ENCODE data around the gene PTPRK. TPM values are rescaled to one million over a fixed set of nuclear protein-coding genes. Genes with fewer than 3 reads are reported as not detected.

Gene PTPRK
- total RNA-seq, 2 experiments from 2014 or later, result not detected

- POLR2A ChIA-PET, result no interaction called here
- Histone ChIP-seq H3K4me2 (ENCODE audit: low read length) (no peak overlapping the region), H3K4me3 (ENCODE audit: low read depth, low read length, poor library complexity, severe bottlenecking) (no peak overlapping the region), H3K4me1 (ENCODE audit: insufficient read depth, low read length, poor library complexity, severe bottlenecking) (no peaks in the 10 kb centered on the region), H4K20me1 (ENCODE audit: insufficient read depth, low read length) (no peaks in the 10 kb centered on the region), H3K9me2 (ENCODE audit: insufficient read depth, low read length) (no peaks in the 10 kb centered on the region), H2AFZ (ENCODE audit: low read length) (no peak overlapping the region), H3K27ac (ENCODE audit: low read depth, low read length, poor library complexity, severe bottlenecking) (no peak overlapping the region), H3K9me3 (ENCODE audit: low read length) (no peaks in the 10 kb centered on the region), H3K36me3 (ENCODE audit: insufficient read depth, low read length) (no peaks in the 10 kb centered on the region), H3K79me2 (ENCODE audit: insufficient read depth, low read depth, low read length) (no peaks in the 10 kb centered on the region)
- intact Hi-C loops (cut with micrococcal nuclease; ENCODE audit: unreplicated experiment), result no loop called here
- CTCF ChIA-PET (ENCODE audit: unreplicated experiment), result no interaction called here
- BruUV-seq (replicated peaks), result no TSS peak
- no peak for TF ChIP-seq EZH2phosphoT487 (IDR thresholded peaks at IDR 0.05; ENCODE audit: borderline replicate concordance, low read depth, low read length)
- TF ChIP-seq, protein P1, sequence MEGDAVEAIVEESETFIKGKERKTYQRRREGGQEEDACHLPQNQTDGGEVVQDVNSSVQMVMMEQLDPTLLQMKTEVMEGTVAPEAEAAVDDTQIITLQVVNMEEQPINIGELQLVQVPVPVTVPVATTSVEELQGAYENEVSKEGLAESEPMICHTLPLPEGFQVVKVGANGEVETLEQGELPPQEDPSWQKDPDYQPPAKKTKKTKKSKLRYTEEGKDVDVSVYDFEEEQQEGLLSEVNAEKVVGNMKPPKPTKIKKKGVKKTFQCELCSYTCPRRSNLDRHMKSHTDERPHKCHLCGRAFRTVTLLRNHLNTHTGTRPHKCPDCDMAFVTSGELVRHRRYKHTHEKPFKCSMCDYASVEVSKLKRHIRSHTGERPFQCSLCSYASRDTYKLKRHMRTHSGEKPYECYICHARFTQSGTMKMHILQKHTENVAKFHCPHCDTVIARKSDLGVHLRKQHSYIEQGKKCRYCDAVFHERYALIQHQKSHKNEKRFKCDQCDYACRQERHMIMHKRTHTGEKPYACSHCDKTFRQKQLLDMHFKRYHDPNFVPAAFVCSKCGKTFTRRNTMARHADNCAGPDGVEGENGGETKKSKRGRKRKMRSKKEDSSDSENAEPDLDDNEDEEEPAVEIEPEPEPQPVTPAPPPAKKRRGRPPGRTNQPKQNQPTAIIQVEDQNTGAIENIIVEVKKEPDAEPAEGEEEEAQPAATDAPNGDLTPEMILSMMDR (conservative IDR thresholded peaks at IDR 0.05; ENCODE audit: low read length), result no peak
- DNase-seq (ENCODE audit: low spot score), result no peak
These were observed 407.9 kb downstream of the PTPRK start for GRCh38 chr6:128112494-128112893.

DNA sequence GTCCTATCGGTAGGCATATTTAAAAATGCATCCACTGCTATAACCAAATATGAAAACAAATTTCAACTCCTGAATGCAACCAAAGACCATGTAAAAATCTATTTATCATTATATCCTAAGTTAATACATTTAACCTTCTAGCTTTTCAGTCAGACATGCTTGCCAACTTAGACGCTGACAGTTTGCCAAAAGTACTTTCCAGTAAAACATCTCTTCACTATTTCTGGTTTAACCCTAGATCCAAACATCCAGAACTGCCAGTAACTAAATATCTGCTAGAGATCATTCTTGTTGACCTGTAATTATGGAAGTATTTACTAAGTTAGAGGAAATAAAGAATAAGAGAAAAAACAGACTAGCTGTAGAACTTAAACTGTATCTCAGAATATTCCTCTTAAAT is 409.3 kb downstream of the PTPRK start:
- no peaks in the 10 kb centered on the region for H3K36me3 ChIP-seq (ENCODE audit: insufficient read depth, low read length)
- no peak overlapping the region for H3K4me3 ChIP-seq (ENCODE audit: low read depth, low read length, poor library complexity, severe bottlenecking)
- BruUV-seq (replicated peaks), result no TSS peak
- no peak overlapping the region for H2AFZ ChIP-seq (ENCODE audit: low read length)
- no peaks in the 10 kb centered on the region for H3K79me2 ChIP-seq (ENCODE audit: insufficient read depth, low read depth, low read length)
- CTCF ChIA-PET (ENCODE audit: unreplicated experiment), result no interaction called here
- no peaks in the 10 kb centered on the region for H3K4me1 ChIP-seq (ENCODE audit: insufficient read depth, low read length, poor library complexity, severe bottlenecking)
- no peak overlapping the region for H3K27ac ChIP-seq (ENCODE audit: low read depth, low read length, poor library complexity, severe bottlenecking)
- no peak overlapping the region for H3K4me2 ChIP-seq (ENCODE audit: low read length)
- no peak for DNase-seq (ENCODE audit: low spot score)
- H3K9me2 ChIP-seq (ENCODE audit: insufficient read depth, low read length), result no peaks in the 10 kb centered on the region
- no peak for TF ChIP-seq EZH2phosphoT487 (IDR thresholded peaks at IDR 0.05; ENCODE audit: borderline replicate concordance, low read depth, low read length)
- TF ChIP-seq, protein P1 (conservative IDR thresholded peaks at IDR 0.05; ENCODE audit: low read length), result no peak
- H4K20me1 ChIP-seq (ENCODE audit: insufficient read depth, low read length), result no peaks in the 10 kb centered on the region
- H3K9me3 ChIP-seq (ENCODE audit: low read length), result no peaks in the 10 kb centered on the region
- intact Hi-C loops (cut with micrococcal nuclease; ENCODE audit: unreplicated experiment), result no loop called here
- POLR2A ChIA-PET, result no interaction called here

- Histone ChIP-seq H4K20me1 (ENCODE audit: insufficient read depth, low read length) (no peaks in the 10 kb centered on the region), H3K36me3 (ENCODE audit: insufficient read depth, low read length) (no peaks in the 10 kb centered on the region), H3K4me1 (ENCODE audit: insufficient read depth, low read length, poor library complexity, severe bottlenecking) (no peaks in the 10 kb centered on the region), H2AFZ (ENCODE audit: low read length) (no peak overlapping the region), H3K4me2 (ENCODE audit: low read length) (no peak overlapping the region), H3K79me2 (ENCODE audit: insufficient read depth, low read depth, low read length) (no peaks in the 10 kb centered on the region), H3K9me2 (ENCODE audit: insufficient read depth, low read length) (no peaks in the 10 kb centered on the region), H3K9me3 (ENCODE audit: low read length) (no peaks in the 10 kb centered on the region), H3K4me3 (ENCODE audit: low read depth, low read length, poor library complexity, severe bottlenecking) (no peak overlapping the region), H3K27ac (ENCODE audit: low read depth, low read length, poor library complexity, severe bottlenecking) (no peak overlapping the region)
- ChIA-PET CTCF (ENCODE audit: unreplicated experiment) (no interaction called here), POLR2A (no interaction called here)
- DNase-seq (ENCODE audit: low spot score), result no peak
- intact Hi-C loops (cut with micrococcal nuclease; ENCODE audit: unreplicated experiment), result no loop called here
- BruUV-seq (replicated peaks), result no TSS peak
- no peak for TF ChIP-seq EZH2phosphoT487 (IDR thresholded peaks at IDR 0.05; ENCODE audit: borderline replicate concordance, low read depth, low read length)
- TF ChIP-seq, protein P1 (conservative IDR thresholded peaks at IDR 0.05; ENCODE audit: low read length), result no peak
These were observed 412.7 kb downstream of the PTPRK start for GRCh38 chr6:128107682-128108081.
